Measurements from ENCODE around the gene ATP5F1D. TPM values are rescaled to one million over a fixed set of nuclear protein-coding genes. Genes with fewer than 3 reads are reported as not detected.
"Not testable (repeated sequence)": the region's sequence is repeated elsewhere in the genome, so short reads cannot be mapped to it uniquely, and the experiment has no call there.

ATP5F1D gene
- total and polyA plus RNA-seq, 2 of the 13 experiments (the other 11 are each of a cell fraction or from before 2014, with no cell fraction given) = 39.4 to 78.7 TPM

DNA sequence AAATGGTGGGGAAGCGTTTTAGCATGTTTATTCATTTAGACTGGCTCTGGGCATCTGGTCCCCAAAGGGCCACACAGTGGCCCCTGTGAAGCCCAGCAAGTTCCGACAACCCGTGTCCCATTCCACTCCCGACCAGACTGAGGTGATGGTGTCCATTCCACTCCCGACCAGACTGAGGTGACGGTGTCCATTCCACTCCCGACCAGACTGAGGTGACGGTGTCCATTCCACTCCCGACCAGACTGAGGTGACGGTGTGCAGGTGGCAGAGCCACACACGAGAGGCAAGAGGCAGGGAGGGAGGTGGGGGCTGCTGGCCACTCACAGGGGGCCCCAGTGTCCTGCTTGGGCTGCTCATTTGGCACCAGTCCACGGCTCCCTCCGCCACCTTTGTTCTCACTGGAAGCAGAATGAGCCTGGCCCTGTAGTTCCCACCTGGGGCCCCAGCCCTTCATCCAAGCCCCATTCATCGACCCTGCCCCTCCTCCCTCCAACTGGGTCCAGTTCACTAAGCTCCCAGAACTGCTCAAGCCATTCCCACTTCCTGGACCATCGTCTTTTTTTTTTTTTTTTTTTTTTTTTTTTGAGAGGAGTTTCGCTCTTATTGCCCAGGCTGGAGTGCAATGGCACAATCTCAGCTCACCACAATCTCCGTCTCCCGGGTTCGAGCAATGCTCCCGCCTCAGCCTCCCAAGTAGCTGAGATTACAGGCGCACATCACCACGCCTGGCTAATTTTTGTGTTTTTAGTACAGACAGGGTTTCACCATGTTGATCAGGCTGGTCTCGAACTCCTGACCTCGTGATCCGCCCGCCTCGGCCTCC, 4.9 kb downstream of the ATP5F1D start:
- peak; percentile 88 for DNase-seq (ENCODE audit: low spot score)
- H2AFZ ChIP-seq (ENCODE audit: low read length); BruUV-seq (replicated peaks); in situ Hi-C loops (cut with HindIII; ENCODE audit: extremely low pct_ligation_motif_present, low pct_unique_long_range_greater_than_20kb); H3K36me3 ChIP-seq (replicated peaks in 1 of 2; ENCODE audit: control insufficient read depth in 1 of 2, insufficient read depth in 2 of 2, low read length in 2 of 2); H3K27me3 ChIP-seq (ENCODE audit: control insufficient read depth in 1 of 2, insufficient read depth in 2 of 2, low read length in 2 of 2); CTCF ChIA-PET (ENCODE audit: low intra/inter-chr PET ratio, low total read pairs); H3K9me3 ChIP-seq (ENCODE audit: low read length); TF ChIP-seq CREM (CRISPR knock-in tag; IDR thresholded peaks at IDR 0.05): not testable (repeated sequence)
- Histone ChIP-seq H3K27ac (ENCODE audit: extremely low read length, insufficient read depth, low read length) (peak overlapping the region; percentile 96), H3K4me2 (ENCODE audit: low read depth, low read length) (peak overlapping the region; percentile 81), H3K79me2 (ENCODE audit: insufficient read depth, low read length) (peaks cover 31% of the 10 kb centered on the region), H3K4me1 (ENCODE audit: insufficient read depth, low read length) (peaks cover 56% of the 10 kb centered on the region), H3K4me3 (replicated peaks in 1 of 3; ENCODE audit: insufficient read depth in 1 of 3, low read depth in 2 of 3, low read length in 3 of 3) (peak overlapping the region; percentile 36 to 80 (median 52); a peak in 5 of 6 replicates), H4K20me1 (ENCODE audit: insufficient read depth, low read length) (peaks cover 14% of the 10 kb centered on the region; the same call in 1 of the 2 replicates), H3K9ac (ENCODE audit: insufficient read depth, low read depth, low read length) (peak overlapping the region; percentile 69)
- peak; percentile 8 for ATAC-seq
- POLR2A ChIA-PET = interaction anchor here (0.5 to 10.1 kb wide), 10 partner anchors 14 to 148 kb away, joined by 3 to 469 read pairs (median 4); partner anchors contain the start of gene CIRBP
- FAIRE-seq = peak; percentile 82
- intact Hi-C loops (cut with micrococcal nuclease; ENCODE audit: unreplicated experiment) = loop anchor here (1.0 kb wide), 1 partner anchor 20 kb away; no protein-coding TSS in a partner anchor
- 40% methylated on average over 20 of the region's 27 CpGs for WGBS (ENCODE audit: low lambda C conversion rate)
- peak; percentile 70; the same call in 1 of the 2 replicates for TF ChIP-seq ZFP91 (CRISPR knock-in tag; IDR thresholded peaks at IDR 0.05; ENCODE audit: borderline replicate concordance)
- peak; percentile 92; the same call in 1 of the 2 replicates for TF ChIP-seq AKAP8 (CRISPR knock-in tag; IDR thresholded peaks at IDR 0.05)
- peak; percentile 45; the same call in 1 of the 2 replicates for TF ChIP-seq CREM (IDR thresholded peaks at IDR 0.05)
- TF ChIP-seq, protein P1, sequence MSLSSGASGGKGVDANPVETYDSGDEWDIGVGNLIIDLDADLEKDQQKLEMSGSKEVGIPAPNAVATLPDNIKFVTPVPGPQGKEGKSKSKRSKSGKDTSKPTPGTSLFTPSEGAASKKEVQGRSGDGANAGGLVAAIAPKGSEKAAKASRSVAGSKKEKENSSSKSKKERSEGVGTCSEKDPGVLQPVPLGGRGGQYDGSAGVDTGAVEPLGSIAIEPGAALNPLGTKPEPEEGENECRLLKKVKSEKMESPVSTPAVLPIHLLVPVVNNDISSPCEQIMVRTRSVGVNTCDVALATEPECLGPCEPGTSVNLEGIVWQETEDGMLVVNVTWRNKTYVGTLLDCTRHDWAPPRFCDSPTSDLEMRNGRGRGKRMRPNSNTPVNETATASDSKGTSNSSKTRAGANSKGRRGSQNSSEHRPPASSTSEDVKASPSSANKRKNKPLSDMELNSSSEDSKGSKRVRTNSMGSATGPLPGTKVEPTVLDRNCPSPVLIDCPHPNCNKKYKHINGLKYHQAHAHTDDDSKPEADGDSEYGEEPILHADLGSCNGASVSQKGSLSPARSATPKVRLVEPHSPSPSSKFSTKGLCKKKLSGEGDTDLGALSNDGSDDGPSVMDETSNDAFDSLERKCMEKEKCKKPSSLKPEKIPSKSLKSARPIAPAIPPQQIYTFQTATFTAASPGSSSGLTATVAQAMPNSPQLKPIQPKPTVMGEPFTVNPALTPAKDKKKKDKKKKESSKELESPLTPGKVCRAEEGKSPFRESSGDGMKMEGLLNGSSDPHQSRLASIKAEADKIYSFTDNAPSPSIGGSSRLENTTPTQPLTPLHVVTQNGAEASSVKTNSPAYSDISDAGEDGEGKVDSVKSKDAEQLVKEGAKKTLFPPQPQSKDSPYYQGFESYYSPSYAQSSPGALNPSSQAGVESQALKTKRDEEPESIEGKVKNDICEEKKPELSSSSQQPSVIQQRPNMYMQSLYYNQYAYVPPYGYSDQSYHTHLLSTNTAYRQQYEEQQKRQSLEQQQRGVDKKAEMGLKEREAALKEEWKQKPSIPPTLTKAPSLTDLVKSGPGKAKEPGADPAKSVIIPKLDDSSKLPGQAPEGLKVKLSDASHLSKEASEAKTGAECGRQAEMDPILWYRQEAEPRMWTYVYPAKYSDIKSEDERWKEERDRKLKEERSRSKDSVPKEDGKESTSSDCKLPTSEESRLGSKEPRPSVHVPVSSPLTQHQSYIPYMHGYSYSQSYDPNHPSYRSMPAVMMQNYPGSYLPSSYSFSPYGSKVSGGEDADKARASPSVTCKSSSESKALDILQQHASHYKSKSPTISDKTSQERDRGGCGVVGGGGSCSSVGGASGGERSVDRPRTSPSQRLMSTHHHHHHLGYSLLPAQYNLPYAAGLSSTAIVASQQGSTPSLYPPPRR (CRISPR knock-in tag; IDR thresholded peaks at IDR 0.05; ENCODE audit: borderline replicate concordance) = peak; percentile 64; the same call in 1 of the 2 replicates
- TF ChIP-seq ZNF430 (CRISPR knock-in tag; IDR thresholded peaks at IDR 0.05) = 0 out of 2 replicates have a peak, but pooled peaks have one; percentile 17
- peak; percentile 30; the same call in 1 of the 2 replicates for TF ChIP-seq ZNF574 (CRISPR knock-in tag; IDR thresholded peaks at IDR 0.05)
- TF ChIP-seq ZNF350 (CRISPR knock-in tag; IDR thresholded peaks at IDR 0.05; ENCODE audit: borderline replicate concordance, low read depth) = peak; percentile 73
- 0 out of 2 replicates have a peak, but pooled peaks have one; percentile 25 for TF ChIP-seq ZFP37 (CRISPR knock-in tag; IDR thresholded peaks at IDR 0.05; ENCODE audit: borderline replicate concordance)
- TF ChIP-seq FOXO1 (CRISPR knock-in tag; IDR thresholded peaks at IDR 0.05) = peak; percentile 34; the same call in 1 of the 2 replicates
- TF ChIP-seq ELF1 (CRISPR knock-in tag; IDR thresholded peaks at IDR 0.05) = peak; percentile 63; the same call in 1 of the 2 replicates

All from HepG2 (cell line).